ENCODE measurements around the gene EXOG.

- TF ChIP-seq CTCF (IDR thresholded peaks at IDR 0.05) (no peak), EP300 (IDR thresholded peaks at IDR 0.05; ENCODE audit: low read depth) (no peak), POLR2AphosphoS5 (IDR thresholded peaks at IDR 0.05) (no peak)
Observed at GRCh38 chr3:38565339-38566214, 69.4 kb downstream of the EXOG start.
